CD4-positive, alpha-beta T cell treated with Interleukin-12 subunit alpha and Interleukin-12 subunit beta, for 1 hour (primary cell): ENCODE measurements around the gene NCMAP.

Experiments used
- DNase-seq: peaks from one replicate; pipeline ENCODE4 v3.0.0-alpha.2; 2020

NCMAP gene

GRCh38 chr1:24575905-24576587 is 20.2 kb downstream of the NCMAP start:
- DNase-seq: no peak

DNA sequence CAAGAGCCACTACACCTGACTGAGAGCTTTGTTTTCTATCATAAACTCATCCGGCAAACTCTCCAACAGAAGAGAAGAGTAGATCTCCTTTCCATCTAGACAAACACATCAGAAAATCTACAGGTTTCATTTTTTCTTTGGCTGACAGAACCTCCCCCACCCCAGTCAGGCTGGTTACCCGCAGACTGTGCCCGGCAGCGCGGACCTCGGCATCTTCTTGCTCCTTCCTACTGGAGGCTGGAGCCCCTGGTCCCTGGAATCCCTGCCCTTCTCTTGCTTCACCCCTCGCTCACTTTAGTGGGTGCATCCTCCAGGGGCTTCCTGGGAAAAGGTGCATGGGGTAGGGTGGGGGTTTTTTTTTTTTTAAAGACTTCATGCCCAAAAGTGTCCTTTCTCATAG is 23.0 kb downstream of the NCMAP start:
- no peak for DNase-seq

DNA sequence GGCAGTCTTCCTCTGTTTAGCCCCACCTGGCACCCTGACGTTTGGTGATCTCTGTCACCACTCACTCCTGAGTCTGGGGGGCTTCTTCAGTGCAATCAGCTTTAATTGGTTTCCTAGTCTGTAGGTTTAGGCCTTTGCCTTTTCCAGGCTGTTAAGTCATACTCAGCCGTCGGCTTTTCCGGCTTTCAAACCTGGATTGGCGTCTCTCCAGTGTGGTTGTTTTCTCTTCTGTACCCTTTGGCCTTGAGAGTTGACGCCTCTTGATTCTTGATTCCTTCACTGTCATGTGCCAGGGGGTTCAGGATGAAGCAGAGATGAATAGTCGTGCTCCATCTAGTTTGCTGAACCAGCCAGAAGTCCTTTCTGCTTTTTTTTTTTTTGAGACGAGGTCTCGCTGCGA is 24.9 kb downstream of the NCMAP start:
- DNase-seq: no peak

DNA sequence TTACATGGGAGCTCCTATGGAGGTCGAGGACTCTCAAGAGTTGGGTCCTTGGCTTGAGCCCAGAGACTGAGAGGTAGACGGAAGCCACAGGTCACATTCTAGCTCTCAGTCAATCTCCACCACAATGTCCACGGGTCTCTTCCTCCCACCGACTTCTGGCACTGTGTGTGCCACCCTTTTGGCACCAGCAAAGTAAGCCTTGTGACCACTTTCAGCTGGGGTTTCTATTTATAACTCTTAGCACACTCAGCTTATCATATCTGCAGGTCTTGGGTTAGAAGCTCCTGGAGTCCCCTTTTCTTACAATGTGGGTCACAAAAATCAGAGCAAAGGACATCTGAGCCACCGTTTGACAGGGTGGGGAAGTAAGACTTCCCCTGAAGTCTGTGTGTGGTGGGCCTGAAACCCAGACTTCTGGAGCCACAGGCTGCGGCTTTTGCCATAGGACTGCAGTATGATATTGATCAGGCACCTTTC is 28.3 kb downstream of the NCMAP start:
- no peak for DNase-seq

DNA sequence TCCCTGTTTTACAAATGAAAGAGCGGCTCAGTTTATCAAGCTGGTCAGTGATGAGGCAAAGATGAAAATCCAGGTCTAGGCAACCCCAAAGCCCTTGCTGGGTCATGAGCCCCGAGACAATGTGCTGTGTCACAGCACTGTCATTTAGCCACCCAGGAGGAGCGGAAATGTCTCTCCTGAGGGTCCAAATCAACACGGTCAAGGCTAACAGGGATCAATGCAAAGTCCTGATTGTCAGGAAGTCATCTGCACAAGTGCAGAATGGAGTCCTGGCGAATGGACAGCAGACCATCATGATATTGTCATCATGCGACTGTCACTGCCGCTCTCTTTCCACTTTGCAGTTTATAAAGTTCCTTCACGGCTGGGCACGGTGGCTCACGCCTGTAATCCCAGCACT is 30.2 kb downstream of the NCMAP start:
- DNase-seq: no peak

DNA sequence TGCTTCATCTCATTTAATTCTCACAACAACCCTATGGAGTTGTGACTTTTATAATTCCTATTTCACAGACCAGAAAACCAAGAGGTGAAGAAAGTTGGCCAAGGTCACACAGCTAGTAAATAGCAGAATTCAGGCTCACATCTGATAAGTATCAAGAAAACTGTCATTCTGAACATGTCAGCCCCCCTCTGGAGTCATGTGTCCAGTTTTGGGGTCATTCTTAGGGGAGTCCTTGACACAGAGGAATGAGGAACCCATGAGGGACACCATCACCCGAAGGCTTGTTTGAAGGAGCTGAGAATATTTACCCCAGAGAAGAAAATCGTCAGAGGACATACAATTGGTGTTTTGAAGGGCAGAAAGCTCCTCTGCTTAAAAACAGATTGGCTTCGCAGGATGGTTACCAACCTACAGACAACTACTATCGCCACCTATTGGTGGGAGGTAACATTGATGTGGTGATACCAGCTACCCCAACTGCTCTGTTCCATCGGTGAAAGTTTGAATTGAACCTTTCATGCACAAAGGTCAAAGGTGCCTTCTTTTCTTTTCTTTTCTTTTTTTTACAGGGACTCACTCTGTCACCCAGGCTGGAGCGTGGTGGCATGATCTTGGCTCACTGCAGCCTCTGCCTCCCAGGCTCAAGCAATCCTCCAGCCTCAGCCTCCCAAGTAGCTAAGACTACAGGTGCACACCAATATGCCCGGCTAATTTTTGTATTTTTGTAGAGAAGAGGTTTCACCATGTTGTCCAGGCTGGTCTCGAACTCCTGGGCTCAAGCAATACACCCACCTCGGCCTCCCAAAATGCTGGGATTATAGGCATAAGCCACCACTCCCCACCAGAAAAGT is 31.3 kb downstream of the NCMAP start:
- DNase-seq: peak; percentile 81

- no peak for DNase-seq
Measured at GRCh38 chr1:24588573-24588972, 32.7 kb downstream of the NCMAP start.

DNA sequence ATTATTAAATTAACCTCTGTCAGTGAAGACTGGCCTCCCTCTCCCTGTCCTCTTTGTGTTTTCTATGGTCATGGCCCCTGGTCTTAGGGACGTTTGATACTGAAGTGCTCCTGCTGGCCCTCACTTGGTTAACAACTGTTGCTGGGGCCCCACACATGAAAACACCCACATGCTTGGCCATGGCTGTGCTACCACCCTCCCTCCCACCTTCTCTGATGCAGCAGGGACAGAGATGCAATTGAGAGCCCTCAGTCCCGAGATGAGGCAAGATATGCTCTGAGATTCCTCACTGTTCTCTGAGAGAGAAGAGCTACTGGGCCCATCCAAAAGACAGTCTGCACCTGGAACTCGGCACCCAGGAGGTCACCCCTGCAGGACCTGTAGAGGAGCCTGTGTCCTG is 33.3 kb downstream of the NCMAP start:
- no peak for DNase-seq

- no peak for DNase-seq
Measured at GRCh38 chr1:24591781-24592180, 35.9 kb downstream of the NCMAP start.

DNA sequence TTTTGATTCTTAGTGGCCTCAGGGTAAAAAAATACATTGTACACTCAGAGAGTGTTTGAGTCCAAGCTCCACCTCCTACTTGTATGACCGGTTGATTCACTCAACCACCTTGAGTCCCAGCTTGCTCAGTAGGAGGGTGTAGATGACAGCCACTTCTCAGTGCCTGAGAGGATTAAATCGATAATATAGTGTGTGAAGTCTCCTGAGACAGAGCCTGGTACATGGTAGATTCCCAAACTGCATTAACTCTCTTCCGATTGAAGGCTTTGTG is 38.4 kb downstream of the NCMAP start:
- no peak for DNase-seq

DNA sequence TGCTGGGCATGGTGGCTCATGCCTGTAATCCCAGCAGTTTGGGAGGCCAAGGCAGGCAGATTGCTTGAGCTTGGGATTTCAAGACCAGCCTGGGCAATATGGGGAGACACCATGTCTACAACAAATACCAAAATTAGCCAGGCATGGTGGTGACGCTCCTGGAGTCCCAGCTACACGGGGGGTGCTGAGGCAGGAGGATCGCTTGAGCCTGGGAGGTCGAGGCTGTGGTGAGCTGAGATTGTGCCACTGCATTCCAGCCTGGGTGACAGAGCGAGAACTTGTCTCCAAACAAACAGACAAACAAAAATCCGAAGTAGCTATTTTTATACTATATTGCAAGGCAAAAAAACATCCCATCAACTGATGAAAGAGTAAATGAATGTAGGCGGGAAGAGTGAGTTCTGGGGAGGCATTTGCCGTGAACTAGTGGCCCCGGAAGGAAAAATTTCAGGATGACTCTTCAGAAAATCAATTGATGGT is 40.6 kb downstream of the NCMAP start:
- no peak for DNase-seq

- no peak for DNase-seq
Measured at GRCh38 chr1:24599265-24599664, 43.4 kb downstream of the NCMAP start.

- DNase-seq: no peak
Measured at GRCh38 chr1:24600551-24600950, 44.7 kb downstream of the NCMAP start.

DNA sequence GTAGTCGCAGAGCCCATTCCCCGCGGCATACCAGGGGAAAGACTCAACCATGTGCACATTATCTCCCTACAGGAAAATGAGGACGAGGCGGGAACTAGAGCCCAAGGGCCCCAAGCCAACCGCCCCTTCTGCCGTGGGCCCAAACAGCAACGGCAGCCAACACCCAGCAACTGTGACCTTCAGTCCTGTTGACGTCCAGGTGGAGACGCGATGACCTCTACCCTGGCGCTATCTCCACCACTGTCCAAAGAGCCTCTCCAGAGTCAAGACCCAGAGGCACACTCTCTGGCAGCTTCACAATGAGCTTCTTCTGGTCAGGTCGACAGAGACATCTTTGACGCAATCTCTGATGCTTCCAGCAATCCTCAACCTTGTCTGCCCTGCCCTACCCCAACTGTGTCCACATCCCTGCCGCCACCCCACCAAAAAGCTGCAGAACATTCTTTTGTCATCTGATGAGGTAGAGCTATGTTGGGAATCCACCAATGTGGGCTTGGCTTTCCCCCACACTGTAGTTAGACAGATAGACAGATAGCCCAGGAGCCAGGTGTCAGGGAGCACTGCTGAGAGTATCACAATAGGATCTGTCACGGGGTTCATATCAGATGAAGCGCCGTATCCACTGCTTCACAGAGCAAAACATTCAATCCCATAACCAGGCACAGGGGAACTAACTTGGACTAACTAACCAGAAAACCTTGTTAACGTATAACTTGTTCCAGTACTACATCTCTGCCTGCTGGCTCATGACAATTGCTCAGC is 49.8 kb downstream of the NCMAP start:
- DNase-seq: no peak

DNA sequence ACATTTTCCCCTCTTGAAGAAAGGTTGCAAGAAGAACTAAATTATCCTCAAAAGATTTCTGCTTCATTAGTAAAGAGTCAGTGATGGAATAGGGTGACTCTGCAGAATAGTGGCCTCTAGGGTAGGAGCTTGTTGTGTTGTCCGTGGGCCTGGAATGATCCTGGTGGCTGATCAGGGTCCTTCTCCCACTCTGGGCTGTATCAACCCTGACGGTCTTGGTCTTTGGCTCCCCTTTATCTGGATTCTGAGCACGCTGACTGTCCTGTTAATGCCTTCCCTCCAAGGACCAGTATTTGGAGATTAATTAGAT is 50.4 kb downstream of the NCMAP start:
- no peak for DNase-seq

GRCh38 chr1:24606621-24607020 is 50.7 kb downstream of the NCMAP start:
- DNase-seq: no peak

DNA sequence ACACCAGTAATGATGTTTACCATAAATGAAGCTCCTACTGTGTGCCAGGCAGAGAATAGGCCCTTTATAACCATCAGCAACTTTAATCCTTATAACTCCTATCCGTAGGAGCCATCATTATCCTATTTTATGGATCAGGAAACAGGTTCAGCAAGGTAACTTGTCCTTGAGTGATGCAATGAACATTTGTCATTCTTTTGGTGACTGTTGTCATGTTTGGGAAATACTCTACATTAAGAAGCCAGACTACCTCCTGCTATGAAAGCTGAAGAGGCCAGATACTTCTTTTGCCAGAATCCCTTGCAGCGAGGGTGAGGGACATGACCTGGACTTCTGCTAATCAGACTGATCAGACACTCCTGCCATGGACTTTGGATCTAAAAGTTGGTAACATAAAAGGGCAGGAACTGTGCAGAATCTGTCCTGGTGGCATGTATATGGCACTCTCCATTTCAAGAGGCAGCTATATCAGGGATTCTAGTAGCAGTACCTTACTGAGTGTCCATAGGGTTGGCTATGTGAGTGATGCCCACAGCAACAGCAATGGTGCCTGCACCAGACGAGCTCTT is 54.1 kb downstream of the NCMAP start:
- no peak for DNase-seq

- no peak for DNase-seq
Measured at GRCh38 chr1:24619376-24619775, 63.5 kb downstream of the NCMAP start.

GRCh38 chr1:24620678-24621077 is 64.8 kb downstream of the NCMAP start:
- DNase-seq: no peak

DNA sequence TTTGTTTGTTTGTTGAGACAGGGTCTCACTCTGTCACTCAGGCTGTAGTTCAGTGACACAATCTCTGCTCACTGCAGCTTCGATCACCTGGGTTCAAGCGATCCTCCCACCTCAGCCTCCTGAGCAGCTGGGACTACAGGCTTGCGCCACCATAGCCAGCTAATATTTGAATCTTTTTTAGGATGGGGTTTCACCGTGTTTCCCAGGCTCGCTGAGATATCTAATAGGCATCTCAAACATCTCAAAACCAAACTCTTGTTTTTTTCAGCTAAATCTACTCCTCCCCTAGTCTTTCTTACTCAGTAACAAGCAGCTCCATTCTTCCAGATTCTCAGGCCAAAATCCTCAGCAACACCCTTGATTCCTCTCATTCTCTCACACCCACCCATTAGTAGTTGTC is 65.2 kb downstream of the NCMAP start:
- no peak for DNase-seq

DNA sequence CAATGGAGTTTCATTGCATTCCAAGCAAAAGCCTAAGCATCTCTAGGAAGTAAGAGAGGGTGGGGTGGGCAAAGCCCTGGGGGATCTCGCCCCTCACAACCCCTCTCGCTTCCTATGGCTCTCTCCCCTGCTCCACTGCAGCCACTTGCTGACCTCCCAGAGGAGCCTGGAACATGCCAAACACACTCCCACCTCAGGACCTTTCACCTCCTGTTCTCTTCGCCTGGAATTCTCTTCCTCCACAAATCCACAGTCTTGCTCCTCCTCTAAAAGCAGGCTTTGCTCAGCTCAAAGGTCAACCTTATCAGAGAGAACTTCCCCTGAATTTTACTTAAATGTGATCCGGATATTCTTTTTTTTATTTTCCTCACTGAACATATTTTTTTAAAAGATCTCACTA is 66.3 kb downstream of the NCMAP start:
- DNase-seq: no peak

GRCh38 chr1:24632832-24633175 is 76.9 kb downstream of the NCMAP start:
- DNase-seq: no peak

GRCh38 chr1:24635195-24635843 is 79.4 kb downstream of the NCMAP start:
- peak; percentile 67 for DNase-seq
